Measurements from ENCODE around the gene EEA1. TPM values are rescaled to one million over a fixed set of nuclear protein-coding genes. Genes with fewer than 3 reads are reported as not detected.
A peak's percentile ranks its signal among the peaks of the same experiment; 100 is the strongest.

EEA1 gene
- total RNA-seq, 1 experiment from 2014 or later, result 29.0 TPM

DNA sequence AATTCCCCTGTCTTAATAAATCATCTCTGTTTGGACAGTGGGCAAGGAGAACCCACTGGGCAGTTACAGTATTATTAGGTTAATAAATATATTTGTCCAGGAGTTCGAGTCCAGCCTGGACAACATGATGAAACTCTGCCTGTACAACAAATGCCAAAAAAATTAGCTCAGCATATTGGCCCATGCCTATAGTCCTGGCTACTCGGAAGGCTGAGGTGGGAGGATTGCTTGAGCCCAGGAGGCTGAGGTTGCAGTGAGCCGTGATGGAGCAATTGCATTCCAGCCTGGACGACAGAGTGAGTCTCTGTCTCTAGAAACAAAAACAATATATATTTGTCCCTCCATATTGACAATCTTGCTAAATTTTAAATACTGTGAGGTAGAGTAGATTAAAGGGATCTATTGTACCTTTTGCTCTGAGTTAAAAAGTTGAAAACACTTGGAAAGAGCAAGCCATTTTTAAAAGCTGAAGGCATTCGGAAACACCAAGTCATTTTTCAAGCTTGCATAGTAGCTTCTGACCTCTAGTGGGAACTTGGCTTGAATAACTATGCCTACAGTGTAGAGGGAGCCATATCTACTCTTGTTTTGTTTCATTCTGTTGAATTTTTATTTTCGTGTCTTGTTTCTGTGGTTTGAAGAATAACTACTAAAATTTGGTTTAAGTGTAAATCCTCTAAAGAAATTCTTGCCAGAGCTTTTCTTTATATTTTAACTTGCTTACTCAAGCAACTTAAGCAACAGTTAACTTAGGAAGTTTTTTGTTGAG, 14.6 kb upstream of the EEA1 start:
- in situ Hi-C loops (cut with HindIII; ENCODE audit: low pct_unique_long_range_greater_than_20kb, low sequenced_read_pairs), result no loop called here

DNA sequence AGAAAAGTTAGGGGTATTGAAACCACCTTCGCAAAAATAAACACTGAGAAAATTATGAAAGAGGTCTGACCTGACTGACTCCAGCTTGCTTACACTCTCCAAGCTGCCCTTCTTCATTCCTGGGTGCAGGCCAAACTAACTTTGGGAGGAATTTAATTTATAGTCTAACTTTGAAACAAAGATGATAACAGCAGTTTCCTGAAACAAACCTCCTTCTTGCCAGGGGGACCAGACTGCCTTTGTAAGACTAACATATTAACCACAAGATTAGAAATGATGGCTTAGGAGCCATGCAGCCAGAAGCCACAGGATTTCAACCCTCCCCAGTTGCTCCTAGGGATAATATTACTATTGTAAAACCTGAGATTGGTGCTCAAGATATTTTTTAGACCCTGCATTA, 13.8 kb upstream of the EEA1 start:
- peak; percentile 17 for DNase-seq (ENCODE audit: low read depth, low spot score)
- in situ Hi-C loops (cut with HindIII; ENCODE audit: low pct_unique_long_range_greater_than_20kb, low sequenced_read_pairs), result no loop called here

More for the DNA sequence above, 14.6 kb upstream of the EEA1 start:
- peak; percentile 85 for DNase-seq (ENCODE audit: low read depth, low spot score)

DNA sequence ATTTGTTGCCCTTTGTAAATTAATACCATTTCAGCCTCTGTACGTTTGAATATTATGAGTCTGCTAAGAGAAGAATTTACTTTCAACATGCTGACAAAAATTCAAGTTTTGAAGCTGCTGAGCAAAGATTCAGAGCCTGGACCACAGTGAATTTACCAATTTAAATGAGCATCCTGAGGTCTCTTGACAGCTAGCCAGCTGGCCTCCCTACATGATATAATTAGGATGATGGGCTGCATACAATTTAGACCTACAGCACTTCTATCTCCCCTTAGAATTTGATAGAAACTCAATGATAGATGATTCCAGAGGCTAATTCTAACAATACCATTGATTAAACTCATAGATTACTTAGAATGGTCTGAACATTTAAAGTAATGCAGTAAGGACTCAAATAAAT, 10.0 kb upstream of the EEA1 start:
- in situ Hi-C loops (cut with HindIII; ENCODE audit: low pct_unique_long_range_greater_than_20kb, low sequenced_read_pairs), result no loop called here
- DNase-seq (ENCODE audit: low read depth, low spot score), result no peak

DNA sequence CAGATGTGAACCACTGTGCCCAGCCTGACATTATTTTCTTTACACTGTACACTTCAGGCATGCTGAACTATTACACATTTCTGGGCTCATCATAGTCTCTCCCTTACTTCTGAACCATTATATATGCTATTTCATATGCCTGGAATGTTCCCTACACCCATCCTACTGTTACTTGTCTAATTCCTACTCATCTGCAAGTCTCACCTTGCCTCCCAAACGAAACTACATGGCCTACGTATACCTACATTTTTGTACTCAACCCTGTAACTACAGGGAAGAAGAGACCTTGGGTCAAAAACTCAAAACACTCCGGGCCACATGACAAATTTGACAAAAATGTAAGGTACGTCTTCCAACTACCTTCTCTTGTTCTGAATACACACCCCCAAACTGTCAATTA, 9.5 kb upstream of the EEA1 start:
- no peak for DNase-seq (ENCODE audit: low read depth, low spot score)
- in situ Hi-C loops (cut with HindIII; ENCODE audit: low pct_unique_long_range_greater_than_20kb, low sequenced_read_pairs), result no loop called here

- no peak for DNase-seq (ENCODE audit: low read depth, low spot score)
- in situ Hi-C loops (cut with HindIII; ENCODE audit: low pct_unique_long_range_greater_than_20kb, low sequenced_read_pairs), result no loop called here
These were observed 8.9 kb upstream of the EEA1 start for GRCh38 chr12:92938018-92938417.

DNA sequence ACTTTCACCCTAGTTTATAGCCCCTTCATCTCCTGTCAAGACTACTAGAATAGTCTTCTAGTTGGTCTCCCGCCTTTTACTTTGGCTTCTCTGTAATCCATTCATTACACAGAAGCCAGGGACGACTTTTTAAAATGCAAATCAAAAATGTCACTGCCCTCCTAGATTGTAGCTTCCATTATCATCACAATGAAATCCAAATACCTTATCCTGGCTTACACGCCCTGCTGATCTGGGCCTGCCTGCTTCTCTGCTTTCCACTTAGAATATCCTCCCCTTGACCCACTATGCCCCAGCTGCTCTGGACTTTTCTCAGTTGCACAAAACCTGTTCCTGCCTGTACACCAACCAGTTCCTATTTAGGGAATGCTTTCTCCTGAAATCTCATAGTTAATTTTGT, 4.5 kb upstream of the EEA1 start:
- no peak for DNase-seq (ENCODE audit: low read depth, low spot score)
- in situ Hi-C loops (cut with HindIII; ENCODE audit: low pct_unique_long_range_greater_than_20kb, low sequenced_read_pairs), result no loop called here

DNA sequence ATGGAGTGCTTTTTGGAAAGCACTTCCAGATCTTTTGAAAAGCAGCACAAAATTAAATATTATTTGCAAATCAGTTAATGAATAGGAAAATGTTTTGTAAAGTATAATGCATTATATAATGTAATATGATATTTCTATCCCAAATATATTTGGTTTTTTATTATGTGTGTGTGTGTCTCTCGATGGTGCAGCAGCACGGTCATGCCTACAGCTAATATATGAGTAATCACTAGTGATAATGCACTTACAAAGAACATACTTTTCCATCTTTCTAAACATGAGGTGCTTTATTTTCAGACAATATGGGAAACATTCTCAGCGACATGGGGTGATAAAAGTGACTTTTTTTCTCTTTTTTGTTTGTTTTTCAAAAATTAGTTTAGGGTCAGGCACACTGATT, 1.3 kb upstream of the EEA1 start:
- in situ Hi-C loops (cut with HindIII; ENCODE audit: low pct_unique_long_range_greater_than_20kb, low sequenced_read_pairs), result no loop called here
- no peak for DNase-seq (ENCODE audit: low read depth, low spot score)

GRCh38 chr12:92929983-92930382, 888 bp upstream of the EEA1 start:
- DNase-seq (ENCODE audit: low read depth, low spot score), result peak; percentile 19
- in situ Hi-C loops (cut with HindIII; ENCODE audit: low pct_unique_long_range_greater_than_20kb, low sequenced_read_pairs), result no loop called here

- in situ Hi-C loops (cut with HindIII; ENCODE audit: low pct_unique_long_range_greater_than_20kb, low sequenced_read_pairs), result no loop called here
- peak; percentile 17 for DNase-seq (ENCODE audit: low read depth, low spot score)
These were observed 604 bp downstream of the EEA1 start for GRCh38 chr12:92928421-92928961.

GRCh38 chr12:92927436-92928281, 1.4 kb downstream of the EEA1 start:
- peak; percentile 48 for DNase-seq (ENCODE audit: low read depth, low spot score)

DNA sequence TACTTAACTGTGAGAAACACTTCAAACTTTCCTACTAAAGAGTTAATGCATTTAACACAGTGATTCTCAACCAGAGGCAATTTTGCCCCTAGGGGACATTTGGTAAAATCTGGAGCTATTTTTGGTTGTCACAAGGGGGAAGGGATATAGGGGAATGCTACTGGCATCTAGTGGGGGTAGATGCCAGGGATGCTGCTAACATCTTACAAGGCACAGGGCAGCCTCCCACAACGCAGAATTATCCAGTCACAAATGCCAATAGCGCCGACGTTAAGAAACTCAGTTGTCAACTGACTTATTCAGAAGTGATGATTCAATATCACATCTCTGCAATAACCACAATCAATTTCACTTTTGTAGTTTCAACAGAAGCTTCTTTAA, 2.0 kb downstream of the EEA1 start:
- DNase-seq (ENCODE audit: low read depth, low spot score), result peak; percentile 95
- in situ Hi-C loops (cut with HindIII; ENCODE audit: low pct_unique_long_range_greater_than_20kb, low sequenced_read_pairs), result no loop called here

More at GRCh38 chr12:92927436-92928281, 1.4 kb downstream of the EEA1 start:
- in situ Hi-C loops (cut with HindIII; ENCODE audit: low pct_unique_long_range_greater_than_20kb, low sequenced_read_pairs), result no loop called here

GRCh38 chr12:92926549-92926948, 2.5 kb downstream of the EEA1 start:
- in situ Hi-C loops (cut with HindIII; ENCODE audit: low pct_unique_long_range_greater_than_20kb, low sequenced_read_pairs), result no loop called here
- DNase-seq (ENCODE audit: low read depth, low spot score), result no peak

GRCh38 chr12:92921877-92922276, 7.2 kb downstream of the EEA1 start:
- DNase-seq (ENCODE audit: low read depth, low spot score), result no peak
- in situ Hi-C loops (cut with HindIII; ENCODE audit: low pct_unique_long_range_greater_than_20kb, low sequenced_read_pairs), result no loop called here

DNA sequence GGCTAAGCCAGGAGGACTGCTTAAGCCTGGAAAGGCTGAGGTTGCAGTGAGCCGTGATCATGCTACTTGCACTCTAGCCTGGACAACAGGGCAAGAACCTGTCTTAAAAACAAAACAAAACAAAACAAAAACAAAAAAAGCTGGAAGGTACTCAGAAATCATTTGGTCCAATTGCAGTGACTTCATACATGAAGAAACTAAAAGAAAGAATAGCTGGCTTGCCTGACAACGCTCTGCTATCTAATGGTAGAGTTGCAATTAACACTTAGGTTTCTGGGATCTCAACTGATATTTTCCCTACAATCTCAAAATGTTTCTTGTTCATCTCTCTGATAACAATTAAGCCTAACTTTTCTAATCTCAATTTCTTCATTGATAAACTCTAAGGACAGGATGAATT, 13.7 kb downstream of the EEA1 start:
- no peak for DNase-seq (ENCODE audit: low read depth, low spot score)
- in situ Hi-C loops (cut with HindIII; ENCODE audit: low pct_unique_long_range_greater_than_20kb, low sequenced_read_pairs), result no loop called here

GRCh38 chr12:92914170-92914569, 14.9 kb downstream of the EEA1 start:
- in situ Hi-C loops (cut with HindIII; ENCODE audit: low pct_unique_long_range_greater_than_20kb, low sequenced_read_pairs), result no loop called here
- DNase-seq (ENCODE audit: low read depth, low spot score), result no peak

- no peak for DNase-seq (ENCODE audit: low read depth, low spot score)
- in situ Hi-C loops (cut with HindIII; ENCODE audit: low pct_unique_long_range_greater_than_20kb, low sequenced_read_pairs), result no loop called here
These were observed 16.4 kb downstream of the EEA1 start for GRCh38 chr12:92912672-92913071.

GRCh38 chr12:92912052-92912451, 17.0 kb downstream of the EEA1 start:
- in situ Hi-C loops (cut with HindIII; ENCODE audit: low pct_unique_long_range_greater_than_20kb, low sequenced_read_pairs), result no loop called here
- peak; percentile 96 for DNase-seq (ENCODE audit: low read depth, low spot score)

DNA sequence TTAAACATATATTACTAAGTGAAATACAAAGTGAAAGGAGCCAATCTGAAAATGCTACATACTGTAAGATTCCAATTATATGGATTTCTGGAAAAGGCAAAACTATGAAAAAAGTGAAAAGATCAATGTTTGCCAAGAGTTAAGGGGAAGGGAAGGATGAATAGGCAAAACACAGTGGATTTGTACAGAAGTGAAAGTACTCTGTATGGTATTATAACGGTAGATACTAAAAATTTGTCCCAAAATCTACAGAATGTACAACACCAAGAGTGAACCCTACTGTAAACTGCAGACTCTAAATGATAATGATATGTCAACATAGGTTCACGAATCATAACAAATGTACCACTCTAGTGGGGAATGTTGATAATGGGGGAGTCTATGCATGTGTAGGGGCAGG, 17.8 kb downstream of the EEA1 start:
- peak; percentile 20 for DNase-seq (ENCODE audit: low read depth, low spot score)
- in situ Hi-C loops (cut with HindIII; ENCODE audit: low pct_unique_long_range_greater_than_20kb, low sequenced_read_pairs), result no loop called here

DNA sequence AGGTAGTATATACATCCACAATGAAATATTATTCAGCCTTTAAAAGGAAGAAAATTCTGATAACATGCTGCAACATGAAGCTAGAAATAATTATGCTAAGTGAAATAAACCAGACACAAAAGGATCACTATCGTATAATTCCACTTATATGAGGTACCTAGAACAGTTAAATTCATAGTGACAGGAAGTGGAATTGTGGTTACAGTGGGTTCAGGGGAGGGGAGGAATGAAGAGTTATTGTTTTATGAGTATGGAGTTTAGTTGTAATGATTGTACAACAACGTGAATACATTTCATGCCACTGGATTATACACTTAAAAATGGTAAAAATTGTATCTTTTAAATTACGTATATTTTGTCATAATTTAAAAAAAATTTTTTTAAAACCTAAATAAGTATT, 21.0 kb downstream of the EEA1 start:
- DNase-seq (ENCODE audit: low read depth, low spot score), result no peak
- in situ Hi-C loops (cut with HindIII; ENCODE audit: low pct_unique_long_range_greater_than_20kb, low sequenced_read_pairs), result no loop called here
